ENCODE data around the gene LRRC3B.

LRRC3B gene

DNA sequence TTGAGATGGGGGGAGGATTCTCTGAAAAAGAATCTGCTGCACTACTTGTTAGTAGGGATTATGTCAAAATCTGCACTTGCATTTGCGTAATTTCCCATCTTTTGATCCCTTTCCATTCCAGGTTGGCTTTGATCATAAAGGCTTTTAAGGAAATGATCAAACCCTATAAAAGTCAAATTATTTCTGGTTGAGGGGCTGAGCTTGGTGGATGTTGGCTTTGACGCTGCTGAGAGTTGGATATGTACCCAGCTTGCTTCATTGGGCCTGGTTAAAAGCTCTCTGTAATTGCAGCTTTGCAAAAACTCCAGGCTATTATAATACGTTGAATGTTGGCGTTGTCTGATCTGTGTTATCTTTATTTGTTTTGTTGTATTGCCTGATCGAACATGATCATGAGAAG, 12.0 kb downstream of the LRRC3B start:
- DNase-seq = no peak

DNA sequence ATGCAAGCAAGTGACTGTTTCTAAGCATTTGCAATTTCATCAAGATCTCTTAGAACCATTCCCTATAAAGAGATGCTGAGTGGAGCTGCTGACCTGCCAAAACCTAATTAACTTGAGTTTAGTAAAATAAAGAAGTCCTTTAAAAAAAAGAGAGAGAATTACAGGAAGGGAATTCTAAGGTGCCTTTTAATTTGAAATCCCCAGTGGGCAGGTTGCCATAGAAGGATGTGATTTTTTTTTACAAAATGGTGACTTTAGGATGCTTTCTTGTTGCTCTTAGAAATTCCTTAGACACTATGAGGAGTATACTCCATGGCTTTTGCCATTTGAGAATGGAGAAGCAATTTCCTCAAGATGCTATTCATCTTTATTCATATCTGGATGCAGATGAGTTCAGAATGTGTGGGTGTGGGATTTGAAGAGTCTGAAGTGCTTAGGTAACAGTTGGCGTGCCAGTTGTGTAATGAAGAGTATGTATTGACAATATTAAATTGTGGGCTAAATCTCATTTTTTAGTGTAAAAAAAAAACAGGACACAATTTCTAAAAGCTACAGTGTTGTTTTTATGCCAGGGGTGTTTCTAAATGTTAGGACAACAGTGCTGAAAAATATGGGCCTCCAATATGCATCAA, 13.6 kb downstream of the LRRC3B start:
- DNase-seq = no peak

DNA sequence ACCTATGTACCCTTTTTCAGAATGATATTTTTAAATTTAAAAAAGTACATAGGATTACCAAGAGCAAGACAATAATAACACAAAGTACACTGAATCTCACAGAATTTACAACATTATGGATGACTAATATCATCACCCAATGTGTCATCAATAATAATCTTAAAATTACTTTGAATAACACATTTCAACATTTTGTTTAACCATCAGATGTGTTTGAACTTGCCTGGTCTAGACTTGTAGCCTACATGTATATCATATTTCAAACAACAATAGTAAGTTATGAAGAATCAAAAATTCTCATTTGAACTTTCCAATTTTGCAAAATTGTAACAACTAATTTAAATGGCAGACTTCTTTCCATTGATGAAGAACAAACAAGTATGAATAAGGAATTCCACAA, 15.1 kb downstream of the LRRC3B start:
- DNase-seq = no peak

DNA sequence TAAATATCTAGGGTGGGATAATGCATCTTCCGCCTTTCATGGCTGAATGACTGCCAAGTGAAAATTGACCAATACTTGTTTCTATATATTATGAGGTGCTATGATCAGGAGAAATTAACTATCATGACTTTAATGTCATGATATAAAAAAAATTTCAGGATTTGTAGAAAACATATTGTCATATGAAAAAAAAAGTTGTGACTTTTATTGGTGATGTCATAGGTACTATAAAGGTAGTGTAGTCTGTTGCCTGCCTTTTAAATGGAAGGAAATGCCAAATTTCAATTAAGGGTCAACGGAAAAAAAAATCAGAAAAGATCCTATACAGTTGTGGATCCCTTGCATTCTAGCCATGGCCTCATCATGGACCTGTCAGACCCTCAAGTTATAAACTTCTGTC, 15.5 kb downstream of the LRRC3B start:
- no peak for DNase-seq

DNA sequence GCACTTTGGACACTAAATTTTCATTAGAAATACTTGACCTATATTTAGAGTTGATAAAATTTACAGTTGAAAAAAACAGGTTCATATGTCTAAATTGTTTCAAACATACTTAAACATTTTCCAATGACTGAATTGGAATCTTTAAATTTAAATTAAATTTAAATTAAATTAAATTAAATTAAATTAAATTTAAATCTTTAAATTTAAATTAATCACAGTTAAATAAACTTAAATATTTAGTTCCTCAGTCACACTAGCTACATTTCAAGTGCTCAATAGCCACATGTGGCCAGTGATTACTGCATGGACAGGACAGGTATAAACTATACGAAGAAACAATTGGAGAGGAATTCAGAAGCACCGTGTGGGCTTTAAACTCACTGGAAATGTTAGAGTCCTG, 16.8 kb downstream of the LRRC3B start:
- no peak for DNase-seq

DNA sequence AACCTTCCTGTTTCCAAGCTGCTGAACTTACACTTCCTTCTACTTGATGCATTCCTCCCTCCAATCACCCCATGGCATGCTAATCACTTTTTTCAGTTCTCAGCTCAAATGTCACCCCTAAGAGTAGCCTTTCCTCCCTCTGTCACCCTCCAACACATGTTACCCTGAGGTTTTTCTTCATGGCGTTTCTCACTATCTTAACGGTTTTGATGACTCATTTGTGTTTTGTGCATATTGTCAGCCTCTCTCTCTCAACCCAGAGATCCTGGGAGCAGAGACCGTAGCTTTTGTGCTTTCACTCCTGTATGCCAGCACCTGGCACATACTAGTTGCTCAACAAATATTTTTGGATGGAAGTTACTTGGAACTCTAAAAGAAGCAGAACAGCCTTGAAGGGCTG, 24.5 kb downstream of the LRRC3B start:
- DNase-seq = no peak

DNA sequence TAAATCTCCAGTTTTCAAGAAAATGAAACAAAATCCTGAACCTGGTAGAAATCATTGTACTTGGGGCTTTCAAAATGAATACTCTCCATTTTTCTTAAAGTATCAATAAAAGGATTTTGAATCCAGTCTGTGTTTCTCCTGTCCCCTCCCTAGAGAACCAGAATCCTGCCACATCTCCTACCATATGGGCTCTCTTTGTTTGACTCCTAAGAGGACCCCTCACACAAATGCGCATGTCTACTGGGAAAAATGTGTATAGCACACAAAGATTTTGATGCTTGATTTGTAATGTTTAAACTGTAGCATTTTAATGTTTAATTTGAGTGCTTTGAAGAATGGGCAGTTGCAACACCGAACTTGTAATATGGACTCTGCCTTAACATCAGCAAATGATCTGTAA, 25.9 kb downstream of the LRRC3B start:
- DNase-seq = no peak

DNA sequence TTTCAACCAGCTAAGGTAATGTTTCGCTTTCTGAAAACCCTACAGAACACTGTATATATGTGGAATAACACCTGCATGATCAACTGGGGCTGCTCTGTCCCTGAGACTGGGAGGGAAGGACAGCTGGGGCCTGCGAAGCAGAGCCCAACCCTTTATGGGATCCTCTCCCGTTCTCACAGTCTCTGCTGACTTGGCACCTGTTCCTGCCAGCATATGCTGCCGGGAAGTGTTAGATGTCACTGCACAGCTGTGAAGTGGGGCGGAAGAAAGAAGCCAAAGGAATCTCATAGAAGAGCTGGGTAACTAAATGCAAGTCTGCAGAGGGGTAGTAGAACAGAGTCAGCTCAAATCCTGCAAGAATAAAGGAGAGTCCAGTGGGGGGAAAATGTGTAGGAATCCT, 29.6 kb downstream of the LRRC3B start:
- no peak for DNase-seq

DNA sequence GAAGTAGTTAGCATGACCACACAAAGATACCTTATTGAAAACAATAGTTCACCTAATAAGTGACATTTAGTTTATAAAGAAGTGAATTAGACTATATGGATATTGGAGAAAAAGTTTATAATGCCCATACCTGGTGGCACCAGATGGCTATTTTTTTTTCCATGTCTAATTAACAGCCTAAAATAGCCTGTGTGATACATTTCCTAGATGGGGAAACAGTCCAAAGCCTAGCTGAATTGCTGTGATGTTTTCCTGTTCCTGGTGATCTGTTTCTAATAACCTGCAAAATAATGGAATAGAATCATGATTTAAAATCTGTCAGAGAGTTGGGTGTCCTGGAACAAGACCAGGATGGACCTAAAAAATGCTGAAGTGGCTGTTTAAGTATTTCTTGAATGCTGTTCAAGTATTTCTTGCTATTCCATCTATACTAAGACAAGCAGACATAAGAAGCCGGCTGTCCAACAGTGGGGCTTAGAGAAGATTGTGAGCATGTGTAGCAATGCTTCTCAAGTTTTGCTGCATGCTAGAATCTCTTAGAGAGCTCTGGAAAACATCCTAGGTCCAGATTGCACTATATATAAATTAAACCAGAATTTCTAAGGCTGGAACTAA, 31.3 kb downstream of the LRRC3B start:
- no peak for DNase-seq

DNA sequence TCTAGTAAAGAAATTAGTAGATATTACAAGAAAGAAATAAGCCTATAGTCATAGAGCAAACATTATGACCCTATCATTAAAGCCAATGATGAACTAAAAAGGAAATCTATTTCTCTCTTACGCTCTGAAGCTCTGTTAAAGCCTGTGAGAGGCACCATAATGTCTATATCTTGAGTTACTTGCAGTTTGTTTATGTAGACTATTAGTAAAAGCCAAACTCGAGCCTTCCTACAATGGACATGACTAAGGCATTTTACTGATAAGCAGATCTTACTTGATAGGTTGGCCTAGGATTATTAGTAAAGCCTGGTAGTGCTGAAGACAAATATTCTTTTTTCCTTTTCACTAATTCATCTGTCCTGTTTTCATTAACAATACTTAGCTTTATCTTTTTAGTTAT, 32.7 kb downstream of the LRRC3B start:
- DNase-seq = no peak

DNA sequence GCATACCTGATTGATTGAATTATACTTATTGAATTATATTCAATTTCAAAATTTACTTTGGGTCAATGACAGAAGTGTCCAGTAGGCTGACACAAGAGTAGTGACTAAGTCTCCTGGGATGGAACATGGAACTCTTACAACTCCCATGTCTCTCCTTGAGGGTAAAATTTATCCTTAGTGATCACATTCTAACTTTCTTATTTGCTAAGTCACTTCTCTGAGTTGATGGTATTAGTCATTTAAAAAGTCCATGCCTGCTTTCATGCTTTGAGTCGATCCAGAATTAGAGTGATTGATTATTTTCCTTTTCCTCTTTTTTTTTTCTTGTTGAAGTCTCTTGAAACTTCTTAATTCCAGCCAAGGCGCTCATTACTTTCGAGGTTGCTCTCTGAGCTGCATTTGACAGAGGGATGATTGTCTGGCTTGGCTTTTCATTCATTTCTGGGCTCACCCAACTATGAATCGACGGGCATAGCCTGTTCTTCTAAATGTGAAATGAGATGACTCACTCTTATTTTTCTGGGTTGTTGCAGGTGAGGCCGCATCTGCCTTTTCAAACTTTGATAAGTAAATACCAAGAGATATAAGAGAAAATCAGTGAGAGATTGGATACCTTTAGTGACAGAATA, 34.9 kb downstream of the LRRC3B start:
- no peak for DNase-seq

DNA sequence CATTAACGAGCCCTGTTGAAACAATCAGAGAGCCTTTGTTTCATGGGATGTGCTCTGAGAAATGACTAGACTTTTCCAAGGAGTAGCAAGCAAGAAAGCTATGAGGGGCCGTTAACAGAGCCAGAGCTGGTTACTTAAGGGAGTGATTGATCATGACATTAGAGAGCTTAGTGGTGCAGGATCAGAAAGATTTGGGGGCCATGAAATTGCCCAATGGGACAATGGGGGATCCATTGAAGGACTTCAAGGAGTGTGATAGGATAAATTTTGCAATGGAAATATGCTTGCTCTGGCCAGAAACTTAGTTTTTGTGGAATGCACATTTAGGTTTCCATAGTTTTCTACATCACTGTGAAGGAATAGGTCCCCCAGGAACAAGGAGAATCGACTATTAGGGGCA, 45.6 kb downstream of the LRRC3B start:
- DNase-seq = no peak

DNA sequence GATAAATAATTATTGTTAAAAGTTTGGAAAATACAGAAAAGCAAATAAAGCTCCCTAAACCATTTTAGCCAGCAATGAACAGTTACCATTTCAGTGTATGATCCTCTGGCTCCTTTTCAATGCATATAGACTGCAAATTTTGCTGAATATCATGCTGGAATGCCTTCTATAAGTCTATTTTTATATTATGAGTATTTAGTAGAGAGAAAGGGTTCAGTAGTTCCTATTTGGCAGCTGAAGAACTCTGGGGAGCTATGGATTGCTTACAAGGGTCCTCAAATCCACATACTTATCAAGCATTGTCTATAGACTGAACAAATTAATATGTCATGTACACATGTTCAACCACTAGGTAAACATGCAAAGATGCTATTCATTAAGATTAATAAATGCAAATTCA, 46.1 kb downstream of the LRRC3B start:
- no peak for DNase-seq

DNA sequence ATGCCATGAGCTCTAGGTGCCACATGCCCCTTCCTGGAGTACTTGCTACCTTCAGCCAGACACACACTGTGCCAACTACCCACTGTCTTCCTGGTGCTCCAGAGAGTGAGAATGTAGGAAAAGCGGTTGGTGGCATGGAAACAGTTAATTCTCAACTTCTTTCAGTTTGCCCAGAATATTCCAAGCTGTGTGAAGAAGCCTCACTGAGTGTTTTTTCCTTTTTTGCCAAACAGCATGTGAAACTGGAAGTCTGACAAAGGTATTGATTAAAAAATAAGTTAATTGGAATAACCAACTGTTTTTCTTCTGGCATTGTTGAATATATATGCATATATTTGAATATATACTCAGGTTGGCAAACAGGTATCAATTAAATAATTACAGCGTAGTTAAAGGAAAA, 52.8 kb downstream of the LRRC3B start:
- DNase-seq = no peak

DNA sequence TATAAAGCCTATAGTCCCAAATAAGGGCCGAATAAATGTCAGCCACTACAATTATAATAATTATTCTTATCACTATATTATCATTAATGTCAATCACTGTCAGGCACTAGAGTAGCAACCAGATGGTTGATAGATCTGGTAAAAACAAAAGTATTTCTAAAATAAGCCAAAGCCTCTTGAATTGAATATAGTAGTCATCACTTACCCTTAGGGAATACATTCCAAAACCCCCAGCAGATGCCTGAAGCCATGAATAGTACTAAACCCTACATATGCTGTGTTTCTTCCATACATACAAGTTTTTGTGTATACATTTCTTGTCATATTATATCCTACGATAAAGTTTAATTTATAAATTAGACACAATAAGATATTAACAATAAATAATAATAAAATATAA, 59.1 kb downstream of the LRRC3B start:
- DNase-seq = no peak

DNA sequence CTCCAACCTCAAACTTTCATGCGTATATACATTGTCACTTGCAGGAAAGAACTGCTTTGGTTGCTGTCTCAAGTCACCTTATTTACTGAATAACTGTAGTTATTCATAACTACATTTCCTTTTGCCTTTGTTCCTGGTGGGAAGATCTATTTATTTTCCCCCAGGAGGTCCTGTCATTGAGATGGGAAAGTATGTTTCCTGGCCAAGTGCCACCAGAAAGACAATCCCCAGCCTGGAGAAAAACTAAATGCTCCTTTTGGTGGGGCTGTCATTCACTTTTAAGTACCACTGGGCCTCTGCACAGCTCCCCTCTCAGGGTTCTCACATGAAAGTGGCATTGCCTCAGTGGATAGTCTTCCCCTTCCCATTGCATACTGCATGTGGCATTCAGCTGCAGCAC, 59.8 kb downstream of the LRRC3B start:
- no peak for DNase-seq

DNA sequence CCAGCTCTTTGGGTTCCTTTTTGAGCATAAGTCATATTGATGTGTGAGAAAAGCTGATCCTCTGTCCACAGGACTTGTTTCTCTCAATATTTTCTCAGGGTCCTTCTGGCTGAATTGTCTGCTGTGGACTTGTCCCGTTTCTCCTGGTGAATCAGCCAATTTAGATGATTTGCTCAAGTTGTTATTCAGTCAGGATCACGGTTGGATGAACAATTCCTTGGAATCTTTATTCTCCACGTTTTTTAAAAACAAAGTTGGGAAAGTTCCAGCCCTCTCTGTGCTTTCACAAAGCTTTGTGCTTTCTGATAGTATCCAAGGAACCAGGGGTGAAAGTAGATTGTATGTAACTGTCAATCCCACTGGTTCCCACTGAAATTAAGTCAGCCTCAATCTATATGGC, 61.3 kb downstream of the LRRC3B start:
- no peak for DNase-seq

DNA sequence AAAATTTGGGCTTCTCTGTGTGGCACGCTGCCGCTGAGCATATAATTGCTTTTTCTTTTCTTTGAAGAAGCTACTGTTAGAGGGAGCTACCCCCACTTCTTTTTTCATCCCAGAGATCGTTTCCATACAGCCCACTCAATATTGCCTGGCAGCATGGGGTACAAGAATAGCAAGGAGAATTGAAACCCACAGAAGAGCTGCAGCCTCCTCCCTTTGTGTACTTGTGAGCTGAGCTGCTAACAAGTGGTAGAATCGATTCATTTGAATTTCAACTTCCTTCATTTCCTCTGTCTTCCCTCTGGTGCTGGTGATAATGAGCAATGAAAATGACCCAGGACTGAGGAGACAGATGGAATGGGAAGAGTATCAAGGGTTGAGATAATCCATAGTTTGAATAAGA, 64.9 kb downstream of the LRRC3B start:
- no peak for DNase-seq

DNA sequence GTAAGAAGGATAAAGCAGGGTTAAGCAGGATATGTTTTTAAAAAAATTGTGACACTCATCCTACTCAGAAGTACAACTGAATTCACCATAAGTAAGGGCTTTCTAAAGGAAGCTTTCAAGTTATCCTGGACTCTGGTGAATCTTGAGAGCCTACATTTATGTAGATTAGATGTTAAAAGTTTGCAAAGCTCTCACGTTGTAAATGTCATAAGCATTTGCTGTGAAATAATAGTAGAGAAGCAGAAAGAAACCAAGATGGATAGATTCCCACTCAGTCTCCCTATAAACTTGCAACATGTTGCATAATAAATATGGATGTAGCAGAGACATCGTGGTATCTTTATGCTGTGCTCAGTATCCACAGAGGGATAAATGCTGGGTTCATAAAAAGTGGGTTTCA, 77.0 kb downstream of the LRRC3B start:
- no peak for DNase-seq

DNA sequence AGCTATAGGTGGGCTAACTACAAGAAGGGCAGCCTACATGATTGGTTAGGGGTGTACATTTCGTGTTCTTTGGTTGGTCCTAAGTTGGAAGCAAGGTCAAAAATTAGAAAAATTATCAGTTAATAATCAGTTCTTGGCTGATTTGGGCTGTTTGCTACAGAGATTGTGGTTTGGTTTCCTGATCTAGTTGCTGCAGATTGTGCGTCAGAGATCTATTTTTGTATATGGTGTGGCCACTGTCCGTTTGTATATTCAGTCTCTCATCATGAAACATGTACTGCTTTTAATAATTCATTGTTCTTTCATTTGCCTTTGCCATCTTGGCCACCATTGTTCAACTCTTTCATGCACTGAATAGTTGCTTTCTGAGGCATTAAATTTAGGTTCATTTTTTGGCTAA, 80.9 kb downstream of the LRRC3B start:
- DNase-seq = no peak

DNA sequence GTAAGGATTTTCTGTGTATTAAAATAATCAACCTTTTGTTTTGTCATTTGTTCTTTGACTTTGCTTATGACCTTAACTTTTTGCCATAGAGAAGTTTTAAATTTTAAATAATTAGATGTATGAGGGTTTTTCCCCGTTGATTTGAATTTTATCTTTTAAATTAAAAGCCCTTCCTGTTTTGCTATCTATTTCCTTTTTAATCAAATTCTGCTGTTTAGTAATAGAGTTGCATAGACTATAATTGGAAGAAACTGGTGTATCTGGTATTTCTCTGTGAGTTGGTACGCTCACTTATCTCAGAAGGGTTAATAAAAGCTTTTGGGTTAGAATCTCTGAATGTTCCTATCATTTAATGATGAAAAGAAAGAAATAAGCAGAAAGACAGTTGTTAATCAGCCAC, 82.2 kb downstream of the LRRC3B start:
- DNase-seq = no peak

DNA sequence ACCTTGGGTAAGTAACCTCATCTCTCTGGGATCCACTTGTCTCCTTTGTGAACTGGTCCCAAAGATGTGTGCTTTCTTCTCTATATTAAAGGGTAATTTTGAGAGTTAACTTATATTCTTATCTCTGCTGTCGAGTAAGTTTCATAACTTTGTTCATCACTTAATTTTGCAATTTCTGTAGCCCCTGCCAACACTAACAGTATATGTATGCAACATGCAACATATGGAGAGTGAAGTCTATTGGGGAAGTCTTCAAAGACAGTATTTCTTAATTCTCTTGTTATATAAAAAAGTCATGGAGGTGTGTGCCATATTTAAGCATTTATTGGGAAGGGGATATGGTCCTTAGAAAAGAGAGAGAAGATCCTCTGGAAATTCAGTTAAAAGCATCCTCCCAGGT, 85.9 kb downstream of the LRRC3B start:
- DNase-seq = no peak

DNA sequence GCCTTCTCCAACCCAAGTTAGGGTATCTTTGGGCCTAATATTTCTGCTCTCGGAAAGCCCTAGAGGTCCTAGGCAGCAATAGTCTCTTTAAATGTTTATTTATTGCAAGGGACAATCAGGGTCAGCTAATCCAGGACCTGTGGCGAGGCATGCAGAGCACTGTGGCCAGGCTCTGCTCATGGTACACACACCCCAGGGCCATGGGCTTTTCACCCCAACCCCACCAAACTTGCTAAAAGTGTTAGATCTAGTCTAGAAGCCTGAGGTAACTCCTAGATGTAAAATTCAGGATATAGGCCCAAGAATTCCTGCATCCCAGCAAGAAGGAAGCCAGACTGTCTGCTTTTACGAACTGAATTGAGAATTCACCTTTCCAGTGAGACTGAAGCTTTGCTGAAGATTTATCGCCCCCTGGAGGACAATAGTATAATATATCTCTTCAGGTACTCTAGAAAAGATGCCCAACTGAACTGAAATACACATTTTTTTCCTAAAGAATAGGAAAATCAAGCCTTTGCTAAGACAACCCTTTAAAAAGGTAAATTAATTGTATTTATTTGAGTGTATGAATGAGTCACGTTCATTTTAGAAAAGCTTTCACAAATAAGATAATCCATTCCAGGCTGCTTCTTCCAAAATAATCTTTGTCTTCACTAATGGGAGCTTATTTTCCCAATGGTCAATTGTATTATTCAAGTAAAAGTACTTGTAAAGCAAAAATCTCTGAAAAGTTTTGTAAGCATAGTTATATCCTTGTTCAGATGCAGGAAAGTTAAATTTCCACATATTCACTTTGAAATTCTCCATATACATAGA, 89.8 kb downstream of the LRRC3B start:
- no peak for DNase-seq

DNA sequence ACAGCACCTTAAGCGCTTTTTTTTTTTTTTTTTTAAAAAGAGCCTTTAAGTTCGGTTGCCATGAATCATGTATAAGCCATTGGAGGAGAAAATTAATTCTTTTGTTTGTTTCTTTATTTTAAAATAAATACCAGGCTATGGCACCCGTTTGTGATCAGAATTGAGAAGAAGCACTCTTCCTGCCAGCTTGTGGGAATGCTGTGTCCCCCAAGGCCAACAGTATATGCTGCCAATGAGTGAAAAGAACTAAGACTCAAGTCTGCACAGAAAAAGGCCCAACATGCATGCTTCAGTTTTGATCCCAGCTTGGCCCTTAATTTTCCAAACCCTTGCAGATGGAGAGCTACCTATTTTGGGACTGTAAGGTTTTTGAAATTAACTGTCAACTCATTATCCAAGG, 90.5 kb downstream of the LRRC3B start:
- DNase-seq = no peak
